Hepatocyte (in vitro differentiated cells): Measurements from ENCODE around the gene CNTNAP2. TPM values are rescaled to one million over a fixed set of nuclear protein-coding genes. Genes with fewer than 3 reads are reported as not detected.
"Not testable (repeated sequence)": the region's sequence is repeated elsewhere in the genome, so short reads cannot be mapped to it uniquely, and the experiment has no call there.

Experiments
- DNase-seq: peaks from one replicate; pipeline ENCODE4 v3.0.0-alpha.2; 2016; ENCODE audit warnings: low spot score
- H2AFZ ChIP-seq: fragments of 200-600 bp; sonication (generic); 2 replicates; pipeline ENCODE4 v1.6.0; 2016; ENCODE audit warnings: antibody characterized with exemption, mild to moderate bottlenecking
- H3K27ac ChIP-seq: fragments of 200-600 bp; sonication (generic); 2 replicates; pipeline ENCODE4 v1.5.1; 2016; ENCODE audit warnings: mild to moderate bottlenecking
- H3K27me3 ChIP-seq: fragments of 200-600 bp; sonication (generic); 2 replicates; pipeline ENCODE4 v1.6.1; 2016
- H3K36me3 ChIP-seq: fragments of 200-600 bp; sonication (generic); replicated peaks from 2 replicates; pipeline ENCODE4 v1.5.1; 2016; ENCODE audit warnings: low read depth; ENCODE audit not compliant: insufficient read depth
- H3K4me1 ChIP-seq: fragments of 200-600 bp; sonication (generic); 2 replicates; pipeline ENCODE4 v1.5.1; 2016; ENCODE audit warnings: mild to moderate bottlenecking, moderate library complexity; ENCODE audit not compliant: insufficient read depth
- H3K4me2 ChIP-seq: fragments of 200-600 bp; sonication (generic); 2 replicates; pipeline ENCODE4 v1.6.0; 2016
- H3K4me3 ChIP-seq: fragments of 200-600 bp; sonication (generic); 2 replicates; pipeline ENCODE4 v1.5.1; 2016; ENCODE audit warnings: mild to moderate bottlenecking
- H3K79me2 ChIP-seq: fragments of 200-600 bp; sonication (generic); 2 replicates; pipeline ENCODE4 v1.6.0; 2017; ENCODE audit warnings: mild to moderate bottlenecking
- H3K9me2 ChIP-seq: fragments of 200-600 bp; sonication (generic); replicated peaks from 2 replicates; pipeline ENCODE4 v1.6.0; 2017; ENCODE audit warnings: mild to moderate bottlenecking; ENCODE audit not compliant: insufficient read depth
- H3K9me3 ChIP-seq: fragments of 200-600 bp; sonication (generic); 2 replicates; pipeline ENCODE4 v1.5.1; 2016; ENCODE audit warnings: low read depth, mild to moderate bottlenecking
- H4K20me1 ChIP-seq: fragments of 200-600 bp; sonication (generic); 2 replicates; pipeline ENCODE4 v1.6.0; 2016; ENCODE audit warnings: mild to moderate bottlenecking; ENCODE audit not compliant: insufficient read depth, poor library complexity, severe bottlenecking
- EZH2 ChIP-seq: fragments of 200-600 bp; sonication (generic); IDR thresholded peaks from 2 replicates; pipeline ENCODE4 v1.6.1; 2016; ENCODE audit warnings: antibody characterized with exemption, mild to moderate bottlenecking, borderline replicate concordance
- EZH2phosphoT487 ChIP-seq: fragments of 200-600 bp; sonication (generic); IDR thresholded peaks from one replicate; pipeline ENCODE4 v1.6.1; 2018; ENCODE audit warnings: antibody characterized with exemption, mild to moderate bottlenecking, low read depth, moderate library complexity; ENCODE audit not compliant: unreplicated experiment, severe bottlenecking
- WGBS: methylation state at CpG from one replicate; pipeline ENCODE4 v1.1.6; 2016; ENCODE audit warnings: low lambda C conversion rate; ENCODE audit errors: missing lambda C conversion rate; 5-methylcytosine and 5-hydroxymethylcytosine counted together
- microRNA-seq: library from miRNA; unstranded; fragments of <30 nt; microRNA quantifications from one replicate; pipeline ENCODE4, GENCODE V29; 2017
- polyA plus RNA-seq: library from polyadenylated mRNA; unstranded; fragments of >200 nt; fragmentation: Nextera tagmentation; extraction: Ambion mirVana; gene quantifications from 2 replicates; pipeline ENCODE4 v1.2.1, GENCODE V29; 2016
- small RNA-seq: library from RNA; depleted of rRNA; stranded (forward); fragments of <200 nt; gene quantifications from one replicate; pipeline ENCODE3, GENCODE V24; 2014
- total RNA-seq: library from RNA; depleted of rRNA; stranded (reverse); fragments of >200 nt; gene quantifications from 2 replicates; pipeline ENCODE4 v1.2.3, GENCODE V29; 2014
- TF ChIP-seq, protein P1 (sequence below): fragments of 200-600 bp; sonication (generic); IDR thresholded peaks from 2 replicates; pipeline ENCODE4 v1.5.1; 2016; ENCODE audit warnings: antibody characterized with exemption, mild to moderate bottlenecking; ENCODE audit not compliant: poor library complexity

CNTNAP2 gene
- total and polyA plus RNA-seq, 2 experiments from 2014 or later: 7.5 to 14.7 TPM

DNA sequence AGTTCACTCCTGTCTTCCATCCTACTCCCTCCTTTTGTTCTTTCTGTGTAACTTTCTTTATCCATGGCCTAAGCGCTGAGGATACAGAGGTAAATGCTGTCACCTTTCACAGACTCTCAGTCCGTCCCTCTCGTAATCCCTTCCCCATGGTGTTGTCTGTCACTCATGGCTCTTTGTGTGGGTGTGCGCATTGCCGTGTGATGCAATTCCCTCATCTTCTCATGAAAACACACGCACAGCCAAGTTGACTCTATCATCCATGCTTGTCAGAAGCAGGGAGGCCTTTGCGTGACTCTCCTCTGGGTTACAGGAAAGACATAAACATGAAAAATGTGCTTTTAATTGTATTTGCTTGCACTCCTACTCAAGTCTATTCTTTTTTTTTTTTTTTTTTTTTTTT lies 2348.3 kb downstream of the CNTNAP2 start:
- Histone ChIP-seq H3K79me2 (no peaks in the 10 kb centered on the region), H3K36me3 (no peaks in the 10 kb centered on the region), H3K4me3 (no peak overlapping the region)

DNA sequence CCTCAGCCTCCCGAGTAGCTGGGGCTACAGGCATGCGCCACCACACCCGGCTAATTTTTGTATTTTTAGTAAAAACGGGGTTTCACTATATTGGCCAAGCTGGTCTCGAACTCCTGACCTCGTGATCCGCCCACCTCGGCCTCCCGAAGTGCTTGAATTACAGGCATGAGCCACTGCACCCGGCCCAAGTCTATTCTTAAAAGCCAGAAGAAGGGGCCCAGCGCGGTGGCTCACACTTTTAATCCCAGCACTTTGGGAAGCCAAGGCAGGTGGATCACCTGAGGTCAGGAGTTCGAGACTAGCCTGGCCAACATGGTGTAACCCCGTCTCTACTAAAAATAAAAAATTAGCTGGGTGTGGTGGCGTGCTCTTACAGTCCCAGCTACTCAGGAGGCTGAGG lies 2348.8 kb downstream of the CNTNAP2 start:
- H3K27me3 ChIP-seq, H3K9me3 ChIP-seq, H3K79me2 ChIP-seq, DNase-seq, H3K36me3 ChIP-seq, H3K4me3 ChIP-seq, H4K20me1 ChIP-seq, H3K27ac ChIP-seq, H3K4me2 ChIP-seq, H3K9me2 ChIP-seq, H2AFZ ChIP-seq: not testable (repeated sequence)
- 97% methylated on average over 15 of the region's 15 CpGs for WGBS
- peaks cover 11% of the 10 kb centered on the region for H3K4me1 ChIP-seq

More for the DNA sequence above, 2348.3 kb downstream of the CNTNAP2 start:
- Histone ChIP-seq H4K20me1 (no peaks in the 10 kb centered on the region), H3K9me3 (no peaks in the 10 kb centered on the region), H3K4me2 (no peak overlapping the region), H3K27ac (no peak overlapping the region), H3K9me2 (no peaks in the 10 kb centered on the region), H2AFZ (no peak overlapping the region), H3K4me1 (peaks cover 11% of the 10 kb centered on the region), H3K27me3 (no peaks in the 10 kb centered on the region)
- TF ChIP-seq EZH2phosphoT487: no peak
- TF ChIP-seq EZH2: no peak
- TF ChIP-seq, protein P1, sequence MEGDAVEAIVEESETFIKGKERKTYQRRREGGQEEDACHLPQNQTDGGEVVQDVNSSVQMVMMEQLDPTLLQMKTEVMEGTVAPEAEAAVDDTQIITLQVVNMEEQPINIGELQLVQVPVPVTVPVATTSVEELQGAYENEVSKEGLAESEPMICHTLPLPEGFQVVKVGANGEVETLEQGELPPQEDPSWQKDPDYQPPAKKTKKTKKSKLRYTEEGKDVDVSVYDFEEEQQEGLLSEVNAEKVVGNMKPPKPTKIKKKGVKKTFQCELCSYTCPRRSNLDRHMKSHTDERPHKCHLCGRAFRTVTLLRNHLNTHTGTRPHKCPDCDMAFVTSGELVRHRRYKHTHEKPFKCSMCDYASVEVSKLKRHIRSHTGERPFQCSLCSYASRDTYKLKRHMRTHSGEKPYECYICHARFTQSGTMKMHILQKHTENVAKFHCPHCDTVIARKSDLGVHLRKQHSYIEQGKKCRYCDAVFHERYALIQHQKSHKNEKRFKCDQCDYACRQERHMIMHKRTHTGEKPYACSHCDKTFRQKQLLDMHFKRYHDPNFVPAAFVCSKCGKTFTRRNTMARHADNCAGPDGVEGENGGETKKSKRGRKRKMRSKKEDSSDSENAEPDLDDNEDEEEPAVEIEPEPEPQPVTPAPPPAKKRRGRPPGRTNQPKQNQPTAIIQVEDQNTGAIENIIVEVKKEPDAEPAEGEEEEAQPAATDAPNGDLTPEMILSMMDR: no peak
- WGBS: 89% methylated on average over 7 of the region's 7 CpGs
- no peak for DNase-seq

DNA sequence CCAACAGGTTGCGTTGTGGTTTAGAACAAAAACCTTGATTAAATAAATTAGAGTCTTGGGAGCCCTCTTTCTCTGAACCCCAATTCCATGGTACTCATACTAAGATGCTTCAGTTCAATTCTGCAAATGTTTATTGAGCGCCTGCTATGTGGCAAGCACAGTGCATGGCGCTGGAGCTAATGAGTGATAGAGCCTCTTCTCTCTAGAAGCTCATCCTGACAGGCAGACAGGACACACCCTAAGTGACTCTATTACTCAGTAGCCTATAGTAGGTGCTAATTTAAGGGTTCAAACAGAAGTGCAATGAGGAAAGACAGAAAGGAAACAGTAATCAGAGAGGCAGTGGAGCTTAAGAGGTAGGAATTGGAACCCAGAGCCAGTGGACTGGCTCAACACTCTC lies 2349.5 kb downstream of the CNTNAP2 start:
- H3K27ac ChIP-seq: no peak overlapping the region
- H3K36me3 ChIP-seq: no peaks in the 10 kb centered on the region
- no peaks in the 10 kb centered on the region for H3K9me2 ChIP-seq
- no peak overlapping the region for H2AFZ ChIP-seq
- H3K4me1 ChIP-seq: peaks cover 7% of the 10 kb centered on the region
- no peaks in the 10 kb centered on the region for H4K20me1 ChIP-seq
- no peak overlapping the region for H3K4me2 ChIP-seq
- H3K4me3 ChIP-seq: no peak overlapping the region
- TF ChIP-seq, protein P1: no peak
- no peaks in the 10 kb centered on the region for H3K79me2 ChIP-seq
- no peak for DNase-seq
- no peaks in the 10 kb centered on the region for H3K9me3 ChIP-seq
- no peaks in the 10 kb centered on the region for H3K27me3 ChIP-seq
- WGBS: 100% methylated on average over 3 of the region's 3 CpGs

DNA sequence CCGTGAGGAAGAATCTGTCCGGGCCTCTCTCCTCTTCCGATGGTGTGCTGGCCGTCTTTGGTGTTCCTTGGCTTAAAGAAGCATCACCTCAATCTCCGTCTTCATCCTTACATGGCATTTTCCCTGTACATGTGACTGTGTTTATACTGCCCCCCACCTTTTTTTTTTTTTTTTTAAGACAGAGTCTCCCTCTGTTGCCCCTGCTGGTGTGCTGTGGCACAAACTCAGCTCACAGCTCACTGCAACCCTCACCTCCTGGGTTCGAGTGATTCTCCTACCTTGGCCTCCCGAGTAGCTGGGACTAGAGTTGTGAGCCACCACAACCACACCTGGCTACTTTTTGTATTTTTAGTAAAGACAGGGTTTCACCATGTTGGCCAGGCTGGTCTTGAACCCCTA lies 2352.1 kb downstream of the CNTNAP2 start:
- TF ChIP-seq EZH2: no peak
- TF ChIP-seq EZH2phosphoT487: no peak
- TF ChIP-seq, protein P1: no peak
- H3K4me2 ChIP-seq: no peak overlapping the region
- no peaks in the 10 kb centered on the region for H3K9me3 ChIP-seq
- H3K79me2 ChIP-seq: no peaks in the 10 kb centered on the region
- no peaks in the 10 kb centered on the region for H3K27me3 ChIP-seq
- no peaks in the 10 kb centered on the region for H3K4me1 ChIP-seq
- H3K36me3 ChIP-seq: no peaks in the 10 kb centered on the region
- no peak overlapping the region for H3K27ac ChIP-seq
- H4K20me1 ChIP-seq: no peaks in the 10 kb centered on the region
- no peaks in the 10 kb centered on the region for H3K9me2 ChIP-seq
- 96% methylated on average over 7 of the region's 7 CpGs for WGBS
- H2AFZ ChIP-seq: no peak overlapping the region
- DNase-seq: no peak
- no peak overlapping the region for H3K4me3 ChIP-seq

Small RNA genes lying within 50 kb of the gene (microRNA-seq; reads per million reads assigned to microRNA genes)
- not detected for gene MIR548F4

Small RNA genes lying within 50 kb of the gene (small RNA-seq; reads per million reads assigned to genes)
- not detected for gene AC005518.2
- not detected for gene MIR548F4
- not detected for gene RANP2
- gene RF00012: not detected
- not detected for gene RF00019
- not detected for gene RF02271
- gene RN7SL456P: not detected
- not detected for gene RN7SL72P
- gene RNA5SP249: not detected
- not detected for gene RNU6-1184P
